D721Med (cell line): ENCODE results near the gene TERC.
"Not testable (repeated sequence)": the region's sequence is repeated elsewhere in the genome, so short reads cannot be mapped to it uniquely, and the experiment has no call there.

ENCODE experiments used
- DNase-seq: peaks from one replicate; pipeline ENCODE4 v3.0.0; 2011; ENCODE audit warnings: low spot score; ENCODE audit not compliant: insufficient read length
- FAIRE-seq: peaks from 2 replicates; lab custom pipeline; 2011; peaks lifted over from hg19 to GRCh38; lab: Jason Lieb, UNC
- CTCF ChIP-seq: IDR thresholded peaks from 2 replicates; pipeline ENCODE4 v1.5.1; 2012; ENCODE audit warnings: mild to moderate bottlenecking, control low read depth; ENCODE audit not compliant: insufficient read depth; ENCODE audit errors: missing control alignments

TERC gene

GRCh38 chr3:169722724-169723123 is 42.1 kb downstream of the TERC start:
- DNase-seq: no peak
- FAIRE-seq: no peak
- TF ChIP-seq CTCF: no peak

GRCh38 chr3:169718415-169718814 is 46.4 kb downstream of the TERC start:
- not testable (repeated sequence) for DNase-seq, FAIRE-seq
